H9 (cell line): ENCODE data around the gene ITPR2. TPM values are rescaled to one million over a fixed set of nuclear protein-coding genes. Genes with fewer than 3 reads are reported as not detected.

Experiments
- DNase-seq: peaks from one replicate; pipeline ENCODE4 v3.0.0-alpha.2; 2017
- H2AFZ ChIP-seq: one replicate; pipeline ENCODE4 v1.6.1; 2013; ENCODE audit warnings: mild to moderate bottlenecking, low read length, control low read depth, moderate library complexity
- H2AK5ac ChIP-seq: 2 replicates; pipeline ENCODE4 v1.6.1; 2013; ENCODE audit warnings: low read length, control low read depth, mixed read lengths; ENCODE audit not compliant: insufficient read length
- H2BK120ac ChIP-seq: one replicate; pipeline ENCODE4 v1.6.1; 2013; ENCODE audit warnings: low read depth, mild to moderate bottlenecking, low read length, control low read depth, inconsistent platforms; ENCODE audit not compliant: poor library complexity, severe bottlenecking
- H2BK12ac ChIP-seq: 2 replicates; pipeline ENCODE4 v1.6.1; 2013; ENCODE audit warnings: low read length, control low read depth, mixed read lengths, low read depth; ENCODE audit not compliant: insufficient read length
- H2BK15ac ChIP-seq: 2 replicates; pipeline ENCODE4 v1.6.1; 2013; ENCODE audit warnings: low read depth, low read length, control low read depth
- H2BK20ac ChIP-seq: one replicate; pipeline ENCODE4 v1.6.1; 2013; ENCODE audit warnings: low read depth, mild to moderate bottlenecking, low read length, control low read depth, inconsistent platforms; ENCODE audit not compliant: poor library complexity, severe bottlenecking
- H2BK5ac ChIP-seq: 2 replicates; pipeline ENCODE4 v1.6.1; 2013; ENCODE audit warnings: low read length, control low read depth, mixed read lengths; ENCODE audit not compliant: insufficient read length
- H3K14ac ChIP-seq: 2 replicates; pipeline ENCODE4 v1.6.1; 2013; ENCODE audit warnings: low read length, control low read depth; ENCODE audit not compliant: insufficient read depth
- H3K18ac ChIP-seq: 2 replicates; pipeline ENCODE4 v1.6.1; 2013; ENCODE audit warnings: low read depth, mild to moderate bottlenecking, mixed read lengths, low read length, control low read depth; ENCODE audit not compliant: insufficient read length
- H3K23ac ChIP-seq: 2 replicates; pipeline ENCODE4 v1.6.1; 2013; ENCODE audit warnings: low read length, control low read depth, mixed read lengths, low read depth; ENCODE audit not compliant: insufficient read length
- H3K23me2 ChIP-seq: 2 replicates; pipeline ENCODE4 v1.6.1; 2013; ENCODE audit warnings: low read depth, mild to moderate bottlenecking, mixed read lengths, low read length, control low read depth; ENCODE audit not compliant: insufficient read length, poor library complexity, severe bottlenecking
- H3K27ac ChIP-seq: 2 replicates; pipeline ENCODE4 v1.5.1; 2013; ENCODE audit warnings: low read length, control low read depth, mixed read lengths, low read depth; ENCODE audit not compliant: insufficient read length
- H3K27me3 ChIP-seq: 2 replicates; pipeline ENCODE4 v1.6.1; 2013; ENCODE audit warnings: low read length, control low read depth, inconsistent platforms; ENCODE audit not compliant: insufficient read depth
- H3K4ac ChIP-seq: 2 replicates; pipeline ENCODE4 v1.6.1; 2013; ENCODE audit warnings: low read depth, mild to moderate bottlenecking, control low read depth, inconsistent platforms, low read length, moderate library complexity
- H3K4me1 ChIP-seq: 2 replicates; pipeline ENCODE4 v1.6.1; 2013; ENCODE audit warnings: low read length, control low read depth, inconsistent platforms; ENCODE audit not compliant: insufficient read depth
- H3K4me2 ChIP-seq: 2 replicates; pipeline ENCODE4 v1.6.1; 2013; ENCODE audit warnings: low read length, control low read depth, mixed read lengths; ENCODE audit not compliant: insufficient read length, insufficient read depth
- H3K56ac ChIP-seq: 2 replicates; pipeline ENCODE4 v1.6.1; 2013; ENCODE audit warnings: low read depth, mild to moderate bottlenecking, mixed read lengths, low read length, control low read depth; ENCODE audit not compliant: insufficient read length
- H3K79me1 ChIP-seq: 2 replicates; pipeline ENCODE4 v1.6.1; 2013; ENCODE audit warnings: low read depth, mild to moderate bottlenecking, moderate library complexity, low read length, control low read depth, inconsistent platforms; ENCODE audit not compliant: insufficient read depth, poor library complexity, severe bottlenecking
- H3K79me2 ChIP-seq: 2 replicates; pipeline ENCODE4 v1.6.1; 2013; ENCODE audit warnings: low read length, control low read depth, inconsistent platforms; ENCODE audit not compliant: insufficient read depth
- H3K9ac ChIP-seq: 2 replicates; pipeline ENCODE4 v1.6.1; 2013; ENCODE audit warnings: low read length, control low read depth, mixed read lengths; ENCODE audit not compliant: insufficient read length; ENCODE audit errors: extremely low read depth
- H3K9me3 ChIP-seq: one replicate; pipeline ENCODE4 v1.6.1; 2013; ENCODE audit warnings: low read depth, low read length, inconsistent platforms; ENCODE audit not compliant: control insufficient read depth
- H3T11ph ChIP-seq: one replicate; pipeline ENCODE4 v1.6.1; 2013; ENCODE audit warnings: mild to moderate bottlenecking, low read length, control low read depth, inconsistent platforms
- H4K20me1 ChIP-seq: one replicate; pipeline ENCODE4 v1.6.1; 2013; ENCODE audit not compliant: control insufficient read depth, insufficient read length, insufficient read depth
- H4K5ac ChIP-seq: 2 replicates; pipeline ENCODE4 v1.6.1; 2013; ENCODE audit warnings: low read depth, mild to moderate bottlenecking, mixed read lengths, low read length, control low read depth; ENCODE audit not compliant: insufficient read length
- H4K8ac ChIP-seq: replicated peaks from 2 replicates; pipeline ENCODE4 v1.6.1; 2013; ENCODE audit warnings: low read length, control low read depth, mixed read lengths, low read depth; ENCODE audit not compliant: insufficient read length
- H4K91ac ChIP-seq: 2 replicates; pipeline ENCODE4 v1.6.1; 2013; ENCODE audit warnings: low read depth, mild to moderate bottlenecking, moderate library complexity, mixed read lengths, low read length, control low read depth; ENCODE audit not compliant: insufficient read length
- H3K27ac Mint-ChIP-seq, 3 experiments: 2 replicates in 2 of 3; 3 replicates in 1 of 3; pipeline ENCODE4 v1.8.0; 2020 to 2021; ENCODE audit warnings: mixed read lengths in 3 of 3, mild to moderate bottlenecking in 1 of 3, moderate library complexity in 1 of 3
- H3K27me3 Mint-ChIP-seq: 2 replicates; pipeline ENCODE4 v1.8.0; 2021; ENCODE audit warnings: low read depth, mild to moderate bottlenecking, moderate library complexity, mixed read lengths
- H3K36me3 Mint-ChIP-seq, 3 experiments: 2 replicates in 2 of 3; 3 replicates in 1 of 3; pipeline ENCODE4 v1.8.0; 2020 to 2021; ENCODE audit warnings: low read depth in 3 of 3, mixed read lengths in 3 of 3; ENCODE audit not compliant: insufficient read depth in 1 of 3
- H3K4me1 Mint-ChIP-seq, 2 experiments: 2 replicates each; pipeline ENCODE4 v1.8.0; 2020; ENCODE audit warnings: mixed read lengths in 2 of 2
- H3K4me3 Mint-ChIP-seq, 2 experiments: 2 replicates in 1 of 2; 3 replicates in 1 of 2; pipeline ENCODE4 v1.8.0; 2020 to 2021; ENCODE audit warnings: mild to moderate bottlenecking in 2 of 2, mixed read lengths in 2 of 2, moderate library complexity in 1 of 2
- H3K9me3 Mint-ChIP-seq, 2 experiments: 2 replicates in 1 of 2; 3 replicates in 1 of 2; pipeline ENCODE4 v1.8.0; 2020; ENCODE audit warnings: mild to moderate bottlenecking in 2 of 2, mixed read lengths in 2 of 2, moderate library complexity in 1 of 2
- WGBS: extraction: QIAGEN DNeasy Blood & Tissue Kit; methylation state at CpG from one replicate; pipeline ENCODE4 v1.1.7; 2013; ENCODE audit warnings: missing lambda C conversion rate, low lambda C conversion rate, mixed read lengths; ENCODE audit not compliant: insufficient read length; ENCODE audit errors: extremely low coverage; 5-methylcytosine and 5-hydroxymethylcytosine counted together
- total RNA-seq: library from RNA; stranded (reverse); gene quantifications from 2 replicates; pipeline ENCODE4 v1.2.1, GENCODE V29; 2021
- TF ChIP-seq, protein P1 (sequence below): fragments of 200-600 bp; sonication (generic); conservative IDR thresholded peaks from 3 replicates; pipeline ENCODE4 v1.8.0; 2021; ENCODE audit warnings: antibody characterized with exemption, mild to moderate bottlenecking

ITPR2 gene
- total RNA-seq, 1 experiment from 2014 or later = 14.8 TPM

DNA sequence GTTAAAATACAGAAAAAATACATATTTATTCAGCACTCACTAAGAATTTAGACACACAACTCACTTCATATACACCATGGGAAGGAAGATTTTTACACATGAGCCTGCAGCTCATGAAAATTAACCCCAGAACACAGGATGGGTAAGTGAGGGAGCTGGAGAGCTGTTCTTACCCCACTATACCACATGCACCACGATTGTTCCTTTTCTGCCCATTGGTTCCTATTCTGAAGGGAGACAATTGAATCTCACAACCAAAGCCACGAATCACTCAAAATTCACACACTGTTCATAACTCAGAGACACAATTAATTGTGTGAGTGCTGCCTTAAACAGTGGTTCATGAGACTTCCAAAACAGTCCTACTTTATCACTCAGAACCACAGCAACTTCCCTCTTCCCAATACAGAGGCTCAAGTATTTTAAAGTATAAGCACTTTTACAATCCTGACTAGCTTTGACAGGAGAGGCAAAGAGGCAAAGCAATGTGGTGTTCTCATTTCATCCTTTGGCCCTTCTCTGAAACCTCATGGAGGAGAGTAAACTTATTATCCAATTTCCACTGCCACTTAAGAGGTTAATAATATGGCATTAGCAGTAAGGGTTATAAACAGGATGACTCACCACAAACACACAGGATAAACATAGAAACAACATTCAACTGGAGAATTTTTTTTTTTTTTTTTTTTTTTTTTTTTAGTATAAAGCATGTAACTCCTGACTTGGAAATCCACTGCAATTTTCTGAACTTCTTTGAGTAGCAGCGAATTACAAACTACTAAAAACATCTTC lies 59.5 kb downstream of the ITPR2 start:
- Histone ChIP-seq H2BK20ac (no peak overlapping the region), H3K79me2 (no peaks in the 10 kb centered on the region), H3K14ac (no peak overlapping the region), H4K8ac (no peak overlapping the region), H3K27ac (no peak overlapping the region), H2BK15ac (no peak overlapping the region), H2BK12ac (no peak overlapping the region), H3K23ac (no peak overlapping the region), H4K20me1 (no peaks in the 10 kb centered on the region), H3K56ac (no peak overlapping the region), H3K18ac (no peak overlapping the region), H2AFZ (no peak overlapping the region), H3K23me2 (no peaks in the 10 kb centered on the region), H3K4ac (no peak overlapping the region), H3T11ph (no peak overlapping the region), H3K79me1 (no peaks in the 10 kb centered on the region), H3K4me2 (no peak overlapping the region), H3K9me3 (peaks cover 10% of the 10 kb centered on the region), H3K9ac (no peak overlapping the region), H3K4me1 (peaks cover 7% of the 10 kb centered on the region; the same call in 1 of the 2 replicates), H4K5ac (no peak overlapping the region), H3K27me3 (no peaks in the 10 kb centered on the region), H2BK5ac (no peak overlapping the region), H2BK120ac (no peak overlapping the region), H2AK5ac (no peak overlapping the region), H4K91ac (no peak overlapping the region)
- Mint-ChIP-seq H3K4me1 (peaks cover 0 to 11% of the 10 kb centered on the region in 2 experiments; a peak in 1 of 4 replicates), H3K27me3 (no peaks in the 10 kb centered on the region), H3K4me3 (no peak overlapping the region), H3K36me3 (peaks cover 23 to 32% (median 24%) of the 10 kb centered on the region in 3 experiments), H3K9me3 (peaks cover 16 to 23% of the 10 kb centered on the region in 2 experiments; a peak in 4 of 5 replicates), H3K27ac (no peak overlapping the region)
- no peak for DNase-seq
- TF ChIP-seq, protein P1, sequence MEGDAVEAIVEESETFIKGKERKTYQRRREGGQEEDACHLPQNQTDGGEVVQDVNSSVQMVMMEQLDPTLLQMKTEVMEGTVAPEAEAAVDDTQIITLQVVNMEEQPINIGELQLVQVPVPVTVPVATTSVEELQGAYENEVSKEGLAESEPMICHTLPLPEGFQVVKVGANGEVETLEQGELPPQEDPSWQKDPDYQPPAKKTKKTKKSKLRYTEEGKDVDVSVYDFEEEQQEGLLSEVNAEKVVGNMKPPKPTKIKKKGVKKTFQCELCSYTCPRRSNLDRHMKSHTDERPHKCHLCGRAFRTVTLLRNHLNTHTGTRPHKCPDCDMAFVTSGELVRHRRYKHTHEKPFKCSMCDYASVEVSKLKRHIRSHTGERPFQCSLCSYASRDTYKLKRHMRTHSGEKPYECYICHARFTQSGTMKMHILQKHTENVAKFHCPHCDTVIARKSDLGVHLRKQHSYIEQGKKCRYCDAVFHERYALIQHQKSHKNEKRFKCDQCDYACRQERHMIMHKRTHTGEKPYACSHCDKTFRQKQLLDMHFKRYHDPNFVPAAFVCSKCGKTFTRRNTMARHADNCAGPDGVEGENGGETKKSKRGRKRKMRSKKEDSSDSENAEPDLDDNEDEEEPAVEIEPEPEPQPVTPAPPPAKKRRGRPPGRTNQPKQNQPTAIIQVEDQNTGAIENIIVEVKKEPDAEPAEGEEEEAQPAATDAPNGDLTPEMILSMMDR = no peak
- WGBS = no CpG with 5 or more reads among the region's 3 CpGs
